ENCODE results near the gene XYLT1. TPM values are rescaled to one million over a fixed set of nuclear protein-coding genes. Genes with fewer than 3 reads are reported as not detected.
"Not testable (repeated sequence)": the region's sequence is repeated elsewhere in the genome, so short reads cannot be mapped to it uniquely, and the experiment has no call there.

XYLT1 gene
- total and polyA plus RNA-seq, 9 of the 15 experiments (the other 6 are each of a cell fraction or from before 2014, with no cell fraction given): 0.03 to 0.09 (median 0.08) TPM; not detected in 6

DNA sequence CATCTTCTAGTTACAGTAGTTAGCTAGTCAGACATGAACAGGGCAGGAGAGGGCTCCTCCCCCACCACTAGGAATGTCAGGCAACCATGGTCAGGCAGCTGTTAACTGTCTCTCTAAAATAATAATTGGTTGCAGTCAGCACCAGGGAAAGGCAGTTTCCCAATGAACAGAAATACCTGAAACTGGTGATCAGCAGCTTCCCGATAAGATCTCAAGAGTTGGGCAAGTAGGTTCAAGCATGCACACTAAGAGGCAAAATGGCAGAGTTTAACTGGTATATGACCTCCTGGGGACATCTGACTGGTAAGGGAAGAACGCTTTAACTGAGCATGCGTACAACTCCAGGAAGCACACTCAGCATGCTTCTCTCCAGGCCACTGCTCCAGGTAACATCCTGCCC is 12.6 kb upstream of the XYLT1 start:
- H3K4me1 ChIP-seq (replicated peaks in 1 of 2; ENCODE audit: control insufficient read depth in 2 of 2, insufficient read depth in 2 of 2, low read length in 2 of 2): no peaks in the 10 kb centered on the region
- H4K20me1 ChIP-seq (replicated peaks; ENCODE audit: control insufficient read depth, insufficient read depth, low read length): no peaks in the 10 kb centered on the region
- H3K36me3 ChIP-seq (ENCODE audit: control insufficient read depth, insufficient read depth, low read length): no peaks in the 10 kb centered on the region
- no peak overlapping the region for H3K27ac ChIP-seq (ENCODE audit: extremely low read depth, low read depth, low read length)
- H3K9ac ChIP-seq (ENCODE audit: insufficient read depth in 1 of 2, low read depth in 2 of 2, low read length in 2 of 2): no peak overlapping the region
- TF ChIP-seq NRF1 (conservative IDR thresholded peaks at IDR 0.05 in 1 of 2, IDR thresholded peaks at IDR 0.05 in 1 of 2): 0 out of 4 replicates have a peak, but pooled peaks of 1 of the 2 experiments have one; percentile 19
- no peak for TF ChIP-seq SAFB (IDR thresholded peaks at IDR 0.05; ENCODE audit: borderline replicate concordance, low read depth, low read length)
- in situ Hi-C loops (cut with MboI): no loop called here
- H3K27me3 ChIP-seq (ENCODE audit: control insufficient read depth in 2 of 2, insufficient read depth in 2 of 2, low read length in 2 of 2): peaks cover 0 to 19% of the 10 kb centered on the region in 2 experiments; a peak in 3 of 5 replicates
- POLR2A ChIA-PET: no interaction called here
- H2AFZ ChIP-seq (ENCODE audit: low read depth, low read length): no peak overlapping the region
- CTCF ChIA-PET (ENCODE audit: low intra/inter-chr PET ratio): no interaction called here
- 4% methylated on average over 3 of the region's 3 CpGs for WGBS (ENCODE audit: insufficient coverage, low coverage, missing lambda C conversion rate)
- no TSS peak for BruUV-seq (replicated peaks)
- H3K4me3 ChIP-seq: no peak overlapping the region
- intact Hi-C loops (cut with micrococcal nuclease): no loop called here
- no peak for DNase-seq (ENCODE audit: extremely low read depth in 1 of 4, low spot score in 3 of 4)
- H3K4me2 ChIP-seq (ENCODE audit: insufficient read depth, low read length): no peak overlapping the region
- no peak for ATAC-seq
- FAIRE-seq: no peak
- H3K79me2 ChIP-seq (ENCODE audit: control insufficient read depth, insufficient read depth, low read length): no peaks in the 10 kb centered on the region
- H3K9me1 ChIP-seq (ENCODE audit: control insufficient read depth, insufficient read depth, low read length): no peaks in the 10 kb centered on the region
- H3K9me3 ChIP-seq (replicated peaks; ENCODE audit: control insufficient read depth, insufficient read depth, low read depth, low read length): no peaks in the 10 kb centered on the region

DNA sequence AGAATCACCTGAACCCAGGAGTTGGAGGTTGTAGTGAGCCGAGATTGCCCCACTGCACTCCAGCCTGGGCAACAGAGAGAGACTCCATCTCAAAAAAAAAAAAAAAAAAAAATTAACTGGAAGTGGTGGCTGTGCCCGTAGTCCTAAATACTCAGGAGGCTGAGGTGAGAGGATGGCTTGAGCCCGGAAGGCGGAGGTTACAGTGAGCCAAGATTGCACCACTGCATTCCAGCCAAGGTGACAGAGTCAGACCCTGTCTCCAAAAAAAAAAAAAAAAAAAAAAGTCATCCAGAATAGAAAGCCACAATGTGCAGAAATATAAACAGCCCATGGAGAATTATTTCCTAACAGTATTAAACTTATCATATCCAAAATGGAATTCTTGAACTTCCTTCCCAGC is 11.6 kb upstream of the XYLT1 start:
- H3K27ac ChIP-seq (ENCODE audit: extremely low read depth, low read depth, low read length); DNase-seq (ENCODE audit: extremely low read depth in 1 of 4, low spot score in 3 of 4); H3K9me1 ChIP-seq (ENCODE audit: control insufficient read depth, insufficient read depth, low read length); intact Hi-C loops (cut with micrococcal nuclease); in situ Hi-C loops (cut with MboI); H3K9me3 ChIP-seq (replicated peaks; ENCODE audit: control insufficient read depth, insufficient read depth, low read depth, low read length); H3K4me2 ChIP-seq (ENCODE audit: insufficient read depth, low read length); BruUV-seq (replicated peaks); ATAC-seq; H3K4me1 ChIP-seq (replicated peaks in 1 of 2; ENCODE audit: control insufficient read depth in 2 of 2, insufficient read depth in 2 of 2, low read length in 2 of 2); H3K9ac ChIP-seq (ENCODE audit: insufficient read depth in 1 of 2, low read depth in 2 of 2, low read length in 2 of 2); FAIRE-seq; H3K4me3 ChIP-seq; H2AFZ ChIP-seq (ENCODE audit: low read depth, low read length); H3K79me2 ChIP-seq (ENCODE audit: control insufficient read depth, insufficient read depth, low read length); H4K20me1 ChIP-seq (replicated peaks; ENCODE audit: control insufficient read depth, insufficient read depth, low read length); H3K36me3 ChIP-seq (ENCODE audit: control insufficient read depth, insufficient read depth, low read length): not testable (repeated sequence)
- ChIA-PET POLR2A (interaction anchor here (0.7 kb wide), 1 partner anchor 90 kb away, joined by 4 read pairs; no protein-coding TSS in a partner anchor), CTCF (ENCODE audit: low intra/inter-chr PET ratio) (interaction anchor here (0.6 kb wide), 1 partner anchor 200 kb away, joined by 3 read pairs; no protein-coding TSS in a partner anchor)
- peaks cover 0 to 19% of the 10 kb centered on the region in 2 experiments; a peak in 3 of 5 replicates for H3K27me3 ChIP-seq (ENCODE audit: control insufficient read depth in 2 of 2, insufficient read depth in 2 of 2, low read length in 2 of 2)
- WGBS (ENCODE audit: insufficient coverage, low coverage, missing lambda C conversion rate): 0% methylated on average over 4 of the region's 4 CpGs

Data from K562 (cell line).